ENCODE data around the gene NFKBIE. TPM values are rescaled to one million over a fixed set of nuclear protein-coding genes. Genes with fewer than 3 reads are reported as not detected.

NFKBIE gene
- total and polyA plus RNA-seq, 2 experiments from 2014 or later, result 14.0 to 16.7 TPM

DNA sequence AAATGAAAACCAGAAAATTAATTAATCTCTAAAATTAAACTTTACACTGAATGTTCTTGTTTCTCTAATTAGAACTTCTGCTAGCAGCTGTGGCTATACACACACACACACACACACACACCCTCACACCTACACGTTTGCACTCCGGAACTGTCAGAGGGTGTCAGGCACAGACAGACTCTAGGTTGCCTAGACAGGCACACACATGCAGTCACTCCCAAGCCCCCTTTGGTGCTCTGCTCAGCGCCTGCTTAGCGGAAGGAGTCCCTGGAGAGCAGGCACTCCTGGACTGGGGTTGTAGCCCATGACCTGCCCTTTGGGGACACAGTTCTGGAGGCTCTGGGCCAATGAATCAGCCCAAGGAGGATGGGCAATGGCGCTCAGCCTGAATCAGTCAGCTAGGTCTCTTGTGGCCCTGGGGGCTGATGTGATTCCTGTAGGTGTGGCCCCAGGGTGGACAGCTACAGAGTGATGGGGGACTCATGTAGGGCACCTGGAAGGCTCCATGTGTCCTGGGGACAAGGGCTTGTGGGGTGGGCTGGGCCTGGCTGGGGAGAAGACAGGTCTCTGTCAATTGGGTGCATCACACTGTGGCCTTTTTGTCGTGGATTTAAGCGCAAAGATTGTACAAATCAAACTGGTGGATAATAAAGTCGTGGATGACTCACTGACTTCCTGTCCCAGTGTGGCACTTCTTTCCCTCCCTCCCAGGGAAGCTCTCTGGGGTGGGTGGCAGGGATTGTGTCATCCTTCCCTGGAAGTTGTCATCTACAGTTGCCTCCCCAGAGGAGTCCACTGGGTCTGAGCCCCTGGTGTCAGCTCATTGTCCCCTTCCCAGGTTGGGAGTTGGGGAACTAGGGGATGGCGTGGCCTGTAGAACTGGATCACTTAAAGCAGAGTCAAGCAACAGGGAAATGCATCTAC is 13.7 kb upstream of the NFKBIE start:
- H3K4me2 ChIP-seq, result no peak overlapping the region
- DNase-seq (ENCODE audit: low spot score), result no peak
- H4K20me1 ChIP-seq (ENCODE audit: insufficient read depth, poor library complexity, severe bottlenecking), result no peaks in the 10 kb centered on the region
- peaks cover 61% of the 10 kb centered on the region for H3K27me3 ChIP-seq
- no peak overlapping the region for H3K4me3 ChIP-seq
- H3K4me1 ChIP-seq (ENCODE audit: insufficient read depth), result no peaks in the 10 kb centered on the region
- no peaks in the 10 kb centered on the region for H3K9me2 ChIP-seq (replicated peaks; ENCODE audit: insufficient read depth)
- WGBS (ENCODE audit: low lambda C conversion rate, missing lambda C conversion rate), result 69% methylated on average over 9 of the region's 9 CpGs
- no peaks in the 10 kb centered on the region for H3K36me3 ChIP-seq (replicated peaks; ENCODE audit: insufficient read depth, low read depth)
- H3K27ac ChIP-seq, result no peak overlapping the region
- TF ChIP-seq EZH2phosphoT487 (IDR thresholded peaks at IDR 0.05; ENCODE audit: low read depth, severe bottlenecking, unreplicated experiment) (no peak), EZH2 (IDR thresholded peaks at IDR 0.05; ENCODE audit: borderline replicate concordance) (no peak)
- TF ChIP-seq, protein P1, sequence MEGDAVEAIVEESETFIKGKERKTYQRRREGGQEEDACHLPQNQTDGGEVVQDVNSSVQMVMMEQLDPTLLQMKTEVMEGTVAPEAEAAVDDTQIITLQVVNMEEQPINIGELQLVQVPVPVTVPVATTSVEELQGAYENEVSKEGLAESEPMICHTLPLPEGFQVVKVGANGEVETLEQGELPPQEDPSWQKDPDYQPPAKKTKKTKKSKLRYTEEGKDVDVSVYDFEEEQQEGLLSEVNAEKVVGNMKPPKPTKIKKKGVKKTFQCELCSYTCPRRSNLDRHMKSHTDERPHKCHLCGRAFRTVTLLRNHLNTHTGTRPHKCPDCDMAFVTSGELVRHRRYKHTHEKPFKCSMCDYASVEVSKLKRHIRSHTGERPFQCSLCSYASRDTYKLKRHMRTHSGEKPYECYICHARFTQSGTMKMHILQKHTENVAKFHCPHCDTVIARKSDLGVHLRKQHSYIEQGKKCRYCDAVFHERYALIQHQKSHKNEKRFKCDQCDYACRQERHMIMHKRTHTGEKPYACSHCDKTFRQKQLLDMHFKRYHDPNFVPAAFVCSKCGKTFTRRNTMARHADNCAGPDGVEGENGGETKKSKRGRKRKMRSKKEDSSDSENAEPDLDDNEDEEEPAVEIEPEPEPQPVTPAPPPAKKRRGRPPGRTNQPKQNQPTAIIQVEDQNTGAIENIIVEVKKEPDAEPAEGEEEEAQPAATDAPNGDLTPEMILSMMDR (IDR thresholded peaks at IDR 0.05; ENCODE audit: poor library complexity), result no peak
- no peaks in the 10 kb centered on the region for H3K79me2 ChIP-seq
- no peaks in the 10 kb centered on the region for H3K9me3 ChIP-seq (ENCODE audit: low read depth)
- no peak overlapping the region for H2AFZ ChIP-seq

DNA sequence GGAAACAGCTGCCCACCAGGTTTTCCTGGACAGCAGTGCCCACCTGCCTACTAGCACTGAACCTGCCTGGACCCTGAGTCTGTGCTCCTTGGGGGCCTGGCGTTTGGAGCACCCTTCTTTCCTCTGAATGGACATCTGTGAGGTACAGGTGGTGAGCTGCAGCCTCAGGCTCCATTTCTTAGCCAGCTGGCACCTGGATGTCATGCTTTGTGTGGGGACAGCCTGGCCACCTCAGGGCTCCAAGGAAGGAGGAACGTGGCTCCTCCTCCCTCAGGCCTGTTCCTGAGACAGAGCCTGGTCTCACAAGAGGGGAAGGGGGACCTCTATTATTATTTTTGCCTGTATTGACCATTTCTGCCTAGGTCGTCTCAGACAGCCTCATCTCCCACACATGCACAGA is 13.0 kb upstream of the NFKBIE start:
- TF ChIP-seq EZH2 (IDR thresholded peaks at IDR 0.05; ENCODE audit: borderline replicate concordance) (no peak), EZH2phosphoT487 (IDR thresholded peaks at IDR 0.05; ENCODE audit: low read depth, severe bottlenecking, unreplicated experiment) (no peak)
- TF ChIP-seq, protein P1 (IDR thresholded peaks at IDR 0.05; ENCODE audit: poor library complexity), result no peak
- Histone ChIP-seq H3K4me3 (no peak overlapping the region), H3K79me2 (no peaks in the 10 kb centered on the region), H3K27ac (no peak overlapping the region), H3K9me2 (replicated peaks; ENCODE audit: insufficient read depth) (no peaks in the 10 kb centered on the region), H2AFZ (no peak overlapping the region), H3K9me3 (ENCODE audit: low read depth) (no peaks in the 10 kb centered on the region), H4K20me1 (ENCODE audit: insufficient read depth, poor library complexity, severe bottlenecking) (no peaks in the 10 kb centered on the region), H3K36me3 (replicated peaks; ENCODE audit: insufficient read depth, low read depth) (no peaks in the 10 kb centered on the region), H3K4me2 (no peak overlapping the region), H3K4me1 (ENCODE audit: insufficient read depth) (no peaks in the 10 kb centered on the region), H3K27me3 (peaks cover 61% of the 10 kb centered on the region)
- WGBS (ENCODE audit: low lambda C conversion rate, missing lambda C conversion rate), result 63% methylated on average over 3 of the region's 3 CpGs
- DNase-seq (ENCODE audit: low spot score), result no peak

DNA sequence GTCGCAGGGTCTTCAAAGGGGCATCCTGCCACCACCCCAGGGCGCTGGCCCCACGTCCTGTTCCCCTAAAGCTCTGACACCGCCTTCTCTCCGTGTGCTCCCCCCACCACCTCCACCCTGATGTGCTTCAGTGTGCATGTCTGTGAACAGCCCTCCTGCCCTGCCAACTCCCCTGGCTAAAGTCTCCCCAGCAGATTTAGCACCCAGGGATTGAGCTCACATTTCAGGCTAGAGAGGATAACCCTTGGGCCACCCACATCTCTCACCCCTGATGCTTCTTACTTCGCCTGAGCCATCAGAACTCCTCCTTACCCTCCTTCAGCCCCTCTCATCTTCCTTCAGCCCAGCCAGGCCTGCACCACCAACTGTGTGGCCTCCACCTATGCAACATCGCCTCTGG is 12.4 kb upstream of the NFKBIE start:
- WGBS (ENCODE audit: low lambda C conversion rate, missing lambda C conversion rate), result 86% methylated on average over 7 of the region's 7 CpGs
- Histone ChIP-seq H3K4me3 (no peak overlapping the region), H3K27ac (no peak overlapping the region), H3K9me3 (ENCODE audit: low read depth) (no peaks in the 10 kb centered on the region), H4K20me1 (ENCODE audit: insufficient read depth, poor library complexity, severe bottlenecking) (no peaks in the 10 kb centered on the region), H3K9me2 (replicated peaks; ENCODE audit: insufficient read depth) (no peaks in the 10 kb centered on the region), H3K4me2 (no peak overlapping the region), H3K79me2 (no peaks in the 10 kb centered on the region), H3K27me3 (peaks cover 60% of the 10 kb centered on the region), H2AFZ (no peak overlapping the region), H3K4me1 (ENCODE audit: insufficient read depth) (no peaks in the 10 kb centered on the region), H3K36me3 (replicated peaks; ENCODE audit: insufficient read depth, low read depth) (no peaks in the 10 kb centered on the region)
- no peak for DNase-seq (ENCODE audit: low spot score)
- TF ChIP-seq EZH2 (IDR thresholded peaks at IDR 0.05; ENCODE audit: borderline replicate concordance), result no peak
- TF ChIP-seq, protein P1 (IDR thresholded peaks at IDR 0.05; ENCODE audit: poor library complexity), result no peak
- no peak for TF ChIP-seq EZH2phosphoT487 (IDR thresholded peaks at IDR 0.05; ENCODE audit: low read depth, severe bottlenecking, unreplicated experiment)

All from hepatocyte (in vitro differentiated cells).